ENCODE results near the gene MFSD1. TPM values are rescaled to one million over a fixed set of nuclear protein-coding genes. Genes with fewer than 3 reads are reported as not detected.

The MFSD1 gene
- total RNA-seq, 1 donor from 2014 or later = 55.0 TPM

- Mint-ChIP-seq H3K4me1 (ENCODE audit: unreplicated experiment) (peaks cover 23% of the 10 kb centered on the region), H3K4me3 (ENCODE audit: unreplicated experiment) (no peak overlapping the region), H3K27ac (ENCODE audit: unreplicated experiment) (no peak overlapping the region), H3K9me3 (ENCODE audit: unreplicated experiment) (no peaks in the 10 kb centered on the region), H3K27me3 (ENCODE audit: unreplicated experiment) (no peaks in the 10 kb centered on the region), H3K36me3 (ENCODE audit: unreplicated experiment) (no peaks in the 10 kb centered on the region)
- DNase-seq (ENCODE audit: extremely low spot score, unreplicated experiment) = no peak
- TF ChIP-seq CTCF (IDR thresholded peaks at IDR 0.05) = no peak
Measured at GRCh38 chr3:158771982-158772381, 29.9 kb upstream of the MFSD1 start.

- Mint-ChIP-seq H3K27me3 (ENCODE audit: unreplicated experiment) (no peaks in the 10 kb centered on the region), H3K4me3 (ENCODE audit: unreplicated experiment) (no peak overlapping the region), H3K4me1 (ENCODE audit: unreplicated experiment) (peaks cover 20% of the 10 kb centered on the region), H3K9me3 (ENCODE audit: unreplicated experiment) (no peaks in the 10 kb centered on the region), H3K36me3 (ENCODE audit: unreplicated experiment) (no peaks in the 10 kb centered on the region), H3K27ac (ENCODE audit: unreplicated experiment) (no peak overlapping the region)
- DNase-seq (ENCODE audit: extremely low spot score, unreplicated experiment) = no peak
- no peak for TF ChIP-seq CTCF (IDR thresholded peaks at IDR 0.05)
Measured at GRCh38 chr3:158773166-158773565, 28.7 kb upstream of the MFSD1 start.

GRCh38 chr3:158773845-158774830 is 27.7 kb upstream of the MFSD1 start:
- Mint-ChIP-seq H3K4me3 (ENCODE audit: unreplicated experiment) (no peak overlapping the region), H3K27ac (ENCODE audit: unreplicated experiment) (no peak overlapping the region), H3K27me3 (ENCODE audit: unreplicated experiment) (no peaks in the 10 kb centered on the region), H3K9me3 (ENCODE audit: unreplicated experiment) (no peaks in the 10 kb centered on the region), H3K4me1 (ENCODE audit: unreplicated experiment) (peaks cover 12% of the 10 kb centered on the region), H3K36me3 (ENCODE audit: unreplicated experiment) (no peaks in the 10 kb centered on the region)
- DNase-seq (ENCODE audit: extremely low spot score, unreplicated experiment) = no peak
- TF ChIP-seq CTCF (IDR thresholded peaks at IDR 0.05) = no peak

- Mint-ChIP-seq H3K4me3 (ENCODE audit: unreplicated experiment) (no peak overlapping the region), H3K27ac (ENCODE audit: unreplicated experiment) (no peak overlapping the region), H3K27me3 (ENCODE audit: unreplicated experiment) (no peaks in the 10 kb centered on the region), H3K9me3 (ENCODE audit: unreplicated experiment) (no peaks in the 10 kb centered on the region), H3K4me1 (ENCODE audit: unreplicated experiment) (peaks cover 4% of the 10 kb centered on the region), H3K36me3 (ENCODE audit: unreplicated experiment) (no peaks in the 10 kb centered on the region)
- DNase-seq (ENCODE audit: extremely low spot score, unreplicated experiment) = no peak
- TF ChIP-seq CTCF (IDR thresholded peaks at IDR 0.05) = no peak
Measured at GRCh38 chr3:158774965-158775364, 26.9 kb upstream of the MFSD1 start.
